ENCODE data around the gene DLL3.

DLL3 gene

GRCh38 chr19:39489756-39490155, 9.0 kb upstream of the DLL3 start:
- no peak for DNase-seq

DNA sequence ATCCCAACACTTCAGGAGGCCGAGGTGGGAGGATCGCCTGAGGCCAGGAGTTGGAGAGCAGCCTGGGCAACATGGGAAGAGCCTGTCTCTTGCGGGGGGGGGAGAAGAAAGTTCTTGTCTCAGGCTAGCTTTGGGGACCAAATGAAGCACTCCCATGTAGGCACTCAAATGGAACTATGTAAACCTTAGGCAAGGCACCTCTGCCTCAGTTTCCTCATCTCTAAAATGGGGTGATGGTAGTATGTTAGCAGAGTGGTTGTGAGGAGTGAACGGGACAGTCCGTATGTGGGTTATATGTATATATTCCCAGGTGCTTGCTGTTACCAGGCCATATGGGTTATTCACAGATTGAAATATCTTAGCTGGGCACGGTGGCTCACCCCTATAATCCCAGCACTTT, 6.5 kb upstream of the DLL3 start:
- DNase-seq, result no peak

GRCh38 chr19:39492788-39493187, 6.0 kb upstream of the DLL3 start:
- DNase-seq, result no peak

DNA sequence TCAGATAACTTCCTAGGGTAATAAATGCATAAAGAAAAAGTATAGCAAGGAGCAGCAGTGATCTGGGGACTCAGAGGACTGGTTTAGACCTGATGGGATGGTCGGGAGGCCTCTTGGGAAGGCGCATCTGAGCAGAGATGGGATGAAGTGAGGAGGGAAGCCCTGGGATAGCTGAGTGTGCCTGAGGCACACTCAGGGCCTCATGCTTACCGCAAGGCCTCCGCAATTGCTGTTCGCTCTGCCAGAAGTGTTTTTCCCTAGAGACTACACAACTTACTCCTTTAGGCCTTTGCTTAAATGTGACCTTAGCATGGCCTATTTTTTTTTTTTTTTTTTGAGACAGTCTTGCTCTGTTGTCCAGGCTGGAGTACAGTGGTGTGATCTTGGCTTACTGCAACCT, 4.1 kb upstream of the DLL3 start:
- DNase-seq, result no peak

DNA sequence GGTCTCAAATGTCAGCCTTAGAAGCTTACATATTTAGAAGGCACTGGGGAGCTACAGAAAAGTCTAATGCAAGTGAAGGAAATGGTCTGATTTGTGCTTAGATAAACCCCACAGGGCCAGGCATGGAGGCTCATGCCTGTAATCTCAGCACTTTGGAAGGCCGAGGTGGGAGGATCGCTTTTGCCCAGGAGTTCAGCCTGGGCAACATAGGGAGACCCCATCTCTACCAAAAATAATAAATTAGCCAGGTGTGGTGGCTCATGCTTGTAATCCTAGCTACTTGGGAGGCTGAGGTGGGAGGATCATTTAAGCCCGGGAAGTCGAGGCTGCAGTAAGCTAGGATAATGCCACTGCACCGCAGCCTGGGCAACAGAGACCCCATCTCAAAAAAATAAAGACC, 2.7 kb upstream of the DLL3 start:
- no peak for DNase-seq

DNA sequence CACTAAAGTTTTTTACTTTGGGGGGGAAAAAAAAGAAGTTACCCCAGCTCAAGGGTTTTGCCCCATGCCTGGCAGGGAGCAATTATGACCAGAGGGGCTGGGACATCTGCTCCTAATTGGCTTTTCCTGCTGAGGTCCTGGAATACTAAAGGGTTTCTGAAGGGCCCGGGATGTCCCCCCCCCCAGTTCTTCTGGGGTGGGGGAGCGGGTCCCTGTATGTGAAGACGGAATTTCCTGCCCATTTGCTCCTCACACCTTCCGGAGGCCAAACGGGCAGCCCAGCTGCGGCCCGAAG, 1.1 kb upstream of the DLL3 start:
- DNase-seq, result no peak

- no peak for DNase-seq
These were observed 550 bp upstream of the DLL3 start for GRCh38 chr19:39497996-39498797.

- no peak for DNase-seq
These were observed 1.2 kb downstream of the DLL3 start for GRCh38 chr19:39499932-39500331.

DNA sequence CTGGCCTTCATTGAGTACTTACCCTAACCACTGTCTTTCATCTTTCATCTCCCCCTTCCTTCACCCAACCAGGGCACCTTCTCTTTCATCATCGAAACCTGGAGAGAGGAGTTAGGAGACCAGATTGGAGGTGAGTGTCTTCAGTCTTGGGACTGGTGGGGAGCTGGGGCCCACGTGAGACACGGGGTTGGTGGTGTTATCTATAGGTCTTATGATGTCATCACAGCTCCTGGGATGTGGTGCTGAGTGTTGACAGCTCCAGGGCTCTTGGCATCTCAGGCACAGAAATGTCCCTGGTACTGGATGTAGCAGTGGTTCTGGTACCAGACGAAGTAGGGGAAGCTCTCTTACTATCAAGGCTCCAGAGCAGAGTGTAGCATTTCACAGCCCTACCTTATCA, 1.8 kb downstream of the DLL3 start:
- no peak for DNase-seq

GRCh38 chr19:39501340-39501739, 2.6 kb downstream of the DLL3 start:
- no peak for DNase-seq

DNA sequence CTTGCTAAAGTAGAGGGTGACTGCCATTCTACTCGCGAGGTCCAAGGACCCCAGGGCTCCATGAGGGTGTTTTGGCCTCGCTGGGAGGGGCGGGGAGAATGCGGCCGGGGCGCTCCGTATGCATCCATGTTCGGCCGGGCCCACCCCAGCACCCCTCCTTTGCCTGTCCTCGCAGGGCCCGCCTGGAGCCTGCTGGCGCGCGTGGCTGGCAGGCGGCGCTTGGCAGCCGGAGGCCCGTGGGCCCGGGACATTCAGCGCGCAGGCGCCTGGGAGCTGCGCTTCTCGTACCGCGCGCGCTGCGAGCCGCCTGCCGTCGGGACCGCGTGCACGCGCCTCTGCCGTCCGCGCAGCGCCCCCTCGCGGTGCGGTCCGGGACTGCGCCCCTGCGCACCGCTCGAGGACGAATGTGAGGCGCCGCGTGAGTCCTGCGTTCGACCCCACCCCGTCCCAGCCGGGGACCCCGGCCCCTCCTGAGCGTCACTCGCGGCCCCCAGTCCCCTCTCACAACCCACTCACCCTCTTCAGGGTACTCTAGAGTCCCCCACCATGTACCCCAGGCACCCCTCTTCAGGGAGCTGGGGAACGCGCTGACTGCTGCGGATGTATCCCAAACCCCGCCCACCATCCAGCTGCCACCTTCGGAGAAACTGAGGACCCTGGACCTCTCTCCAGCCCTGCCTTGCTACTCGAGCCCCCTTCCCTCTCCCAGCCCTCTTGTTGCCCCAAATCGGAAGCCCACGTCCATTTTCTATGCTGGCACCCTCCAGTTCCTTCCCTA, 4.1 kb downstream of the DLL3 start:
- DNase-seq, result peak; percentile 72 to 84

- no peak for DNase-seq
These were observed 7.8 kb downstream of the DLL3 start for GRCh38 chr19:39506598-39506943.

GRCh38 chr19:39506944-39507714, 8.4 kb downstream of the DLL3 start:
- peak in 1 of 2 donors; percentile 45 for DNase-seq

DNA sequence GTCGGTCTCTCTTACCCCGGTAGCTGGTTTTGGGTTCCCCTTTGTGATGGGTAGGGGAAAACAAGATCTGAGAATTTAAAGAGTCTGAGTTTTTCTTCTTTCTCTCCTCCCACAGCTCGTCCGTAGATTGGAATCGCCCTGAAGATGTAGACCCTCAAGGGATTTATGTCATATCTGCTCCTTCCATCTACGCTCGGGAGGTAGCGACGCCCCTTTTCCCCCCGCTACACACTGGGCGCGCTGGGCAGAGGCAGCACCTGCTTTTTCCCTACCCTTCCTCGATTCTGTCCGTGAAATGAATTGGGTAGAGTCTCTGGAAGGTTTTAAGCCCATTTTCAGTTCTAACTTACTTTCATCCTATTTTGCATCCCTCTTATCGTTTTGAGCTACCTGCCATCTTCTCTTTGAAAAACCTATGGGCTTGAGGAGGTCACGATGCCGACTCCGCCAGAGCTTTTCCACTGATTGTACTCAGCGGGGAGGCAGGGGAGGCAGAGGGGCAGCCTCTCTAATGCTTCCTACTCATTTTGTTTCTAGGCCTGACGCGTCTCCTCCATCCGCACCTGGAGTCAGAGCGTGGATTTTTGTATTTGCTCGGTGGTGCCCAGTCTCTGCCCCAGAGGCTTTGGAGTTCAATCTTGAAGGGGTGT, 9.1 kb downstream of the DLL3 start:
- DNase-seq, result no peak

DNA sequence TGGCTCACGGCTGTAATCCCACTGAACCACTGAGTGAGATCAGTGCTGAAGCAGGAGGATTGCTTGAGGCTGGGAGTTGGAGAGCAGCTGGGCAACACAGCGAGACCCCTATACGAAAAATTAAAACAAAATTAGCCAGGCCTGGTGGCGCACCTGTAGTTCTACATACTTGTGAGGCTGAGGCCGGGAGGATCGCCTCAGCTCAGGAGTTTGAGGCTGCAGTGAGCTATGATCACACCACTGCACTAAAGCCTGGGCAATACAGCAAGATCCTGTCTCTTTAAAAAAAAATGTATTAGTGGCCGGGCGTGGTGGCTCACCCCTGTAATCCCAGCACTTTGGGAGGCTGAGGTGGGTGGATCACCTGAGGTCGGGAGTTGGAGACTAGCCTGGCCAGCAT, 9.9 kb downstream of the DLL3 start:
- no peak for DNase-seq

DNA sequence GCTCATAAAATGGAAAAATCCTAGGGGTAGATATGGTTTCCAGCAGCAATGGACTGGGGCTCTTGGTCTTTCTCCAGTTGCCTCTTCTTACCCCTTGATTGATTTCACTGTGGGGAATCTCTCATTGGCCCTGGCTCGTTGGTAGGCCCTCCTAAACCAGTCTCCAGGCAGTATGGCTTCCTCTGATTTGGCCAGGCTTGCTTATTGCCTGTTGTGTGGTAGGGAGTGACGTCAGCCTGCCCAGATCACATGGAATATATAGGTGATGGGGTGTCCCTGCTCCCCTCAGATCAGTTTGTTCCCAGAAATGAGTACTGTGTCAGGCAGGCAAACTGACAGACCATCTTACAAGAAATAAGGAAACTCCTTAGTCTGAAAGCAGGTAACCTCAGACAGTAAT, 10.5 kb downstream of the DLL3 start:
- DNase-seq, result no peak

DNA sequence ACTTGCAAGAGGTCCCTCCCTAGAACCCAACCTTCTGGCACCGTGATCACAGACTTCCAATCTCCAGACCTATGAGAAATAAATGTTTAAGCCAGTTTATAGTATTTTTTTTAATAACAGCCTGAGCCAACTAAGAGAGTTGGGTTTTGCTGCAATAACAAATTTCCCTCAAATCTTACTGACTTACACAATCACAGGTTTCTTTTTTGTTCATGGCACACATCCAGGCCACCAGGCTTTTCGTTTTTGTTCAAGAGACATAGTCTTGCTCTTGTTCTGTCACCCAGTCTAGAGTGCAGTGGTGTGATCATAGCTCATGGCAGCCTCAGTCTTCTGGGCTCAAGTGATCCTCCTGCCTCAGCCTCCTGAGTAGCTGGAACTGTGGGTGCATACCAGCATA, 14.2 kb downstream of the DLL3 start:
- peak; percentile 72 to 77 for DNase-seq

DNA sequence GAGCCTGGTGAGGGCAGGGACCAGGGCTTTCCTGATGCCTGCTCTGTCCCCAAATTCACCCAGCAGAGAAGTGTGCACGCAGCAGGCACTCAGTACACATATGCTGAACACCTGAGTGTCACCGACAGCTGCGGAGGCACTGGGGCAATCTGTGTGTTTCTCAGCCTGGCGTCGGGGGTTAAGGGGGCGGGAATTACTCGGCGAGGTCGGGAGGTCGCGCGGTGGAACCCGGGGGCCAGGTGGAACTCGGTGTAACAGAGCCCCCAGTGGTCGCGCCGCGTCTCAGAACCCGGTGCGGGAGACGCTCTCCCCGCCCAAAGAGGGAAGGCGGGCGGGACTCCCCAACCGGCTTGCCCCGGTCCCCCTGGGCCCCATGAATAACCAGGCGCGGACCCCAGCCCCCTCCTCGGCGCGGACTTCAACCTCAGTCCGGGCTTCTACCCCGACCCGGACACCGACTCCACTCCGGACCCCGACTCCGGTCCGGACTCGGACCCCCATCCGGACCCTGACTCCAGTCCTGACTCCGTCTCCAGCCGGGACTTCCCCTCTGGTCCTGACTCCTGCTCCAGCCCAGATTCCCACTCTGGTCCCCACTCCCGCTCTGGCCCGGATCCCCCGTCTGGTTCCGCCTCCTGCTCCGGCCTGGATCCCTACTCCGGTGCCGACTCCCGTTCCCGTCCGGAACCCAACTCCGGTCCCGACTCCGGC, 16.2 kb downstream of the DLL3 start, which contains the start of gene SELENOV:
Gene SELENOV (plus strand): TSS at position 300 of the 711 bp plus-strand sequence. CDS start 74 bp downstream, at position 374.
- no peak for DNase-seq

GRCh38 chr19:39515551-39516191, 16.9 kb downstream of the DLL3 start:
- DNase-seq, result no peak

DNA sequence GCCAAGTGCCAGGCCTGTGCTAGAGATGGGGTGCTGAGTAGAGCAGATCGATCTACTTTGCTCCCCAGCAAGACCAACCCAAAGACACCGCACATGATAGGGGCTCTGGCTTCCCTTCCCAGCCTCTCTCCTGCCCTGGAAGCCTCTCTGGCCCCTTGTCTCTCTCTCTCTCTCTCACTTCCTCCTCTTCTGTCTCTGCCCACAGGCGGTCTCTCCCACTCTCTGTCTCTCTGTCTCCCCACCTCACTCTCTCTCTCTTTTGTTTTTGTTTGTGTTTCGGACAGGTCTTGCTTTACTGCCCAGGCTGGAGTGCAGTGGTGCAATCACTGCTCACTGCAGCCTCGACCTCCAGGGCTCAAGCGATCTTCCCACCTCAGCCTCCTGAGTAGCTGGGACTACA, 17.5 kb downstream of the DLL3 start:
- no peak for DNase-seq

GRCh38 chr19:39517432-39517831, 18.7 kb downstream of the DLL3 start:
- no peak for DNase-seq

DNA sequence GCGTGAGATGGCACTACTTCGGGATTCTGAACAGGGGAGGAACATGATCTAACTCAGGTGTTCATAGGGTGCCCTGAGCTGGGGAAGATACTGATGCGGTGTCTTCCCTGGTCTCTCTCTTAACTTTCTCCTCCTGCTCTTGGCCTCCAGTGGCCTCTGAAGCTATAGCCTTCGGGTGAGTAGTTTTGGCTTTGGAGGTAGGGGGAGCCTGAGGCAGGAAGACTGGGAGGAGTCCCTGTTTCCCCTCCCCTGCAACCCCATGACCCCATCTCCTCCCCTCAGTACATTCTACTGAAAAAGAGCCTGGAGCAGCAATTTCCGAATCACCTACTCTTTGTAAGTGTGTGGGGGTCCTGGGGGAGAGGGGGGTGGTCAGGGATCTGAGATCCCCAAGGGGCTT, 19.7 kb downstream of the DLL3 start:
- DNase-seq, result no peak
